Vagina (tissue), 2 donors: ENCODE results near the gene CLDN24.

Experiments used
- CTCF ChIP-seq, 3 experiments: fragments of 450-650 bp in 2 of 3; fragments of 200-600 bp in 1 of 3; sonication (generic) in 1 of 3; IDR thresholded peaks; one replicate each; pipeline ENCODE4 v1.5.1; 2017 to 2019; ENCODE audit warnings: antibody characterized with exemption in 3 of 3, mild to moderate bottlenecking in 2 of 3, moderate library complexity in 2 of 3
- POLR2A ChIP-seq, 2 donors: fragments of 450-650 bp; IDR thresholded peaks; one replicate each; pipeline ENCODE4 v1.6.1; 2017; ENCODE audit warnings: antibody characterized with exemption in 2 of 2, mild to moderate bottlenecking in 2 of 2, moderate library complexity in 2 of 2

DNA sequence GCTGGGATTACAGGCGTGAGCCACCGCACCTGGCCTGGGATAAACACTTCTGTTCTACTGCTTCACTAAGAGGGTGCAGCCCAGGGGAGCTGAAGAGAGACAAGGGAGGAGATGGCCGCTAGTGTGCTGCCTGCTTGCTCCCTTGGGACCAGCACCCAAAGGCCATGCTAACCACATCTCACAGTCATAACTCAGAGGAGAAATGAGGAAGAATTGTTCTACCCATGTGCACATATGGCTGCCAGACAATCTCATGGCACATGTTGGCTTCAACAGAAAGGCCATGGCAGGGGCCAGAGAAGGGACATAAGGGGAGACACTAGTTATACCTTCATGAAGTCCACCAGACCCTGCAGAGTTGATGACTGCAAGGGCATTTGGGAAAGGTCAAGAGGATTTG lies 24.6 kb downstream of the CLDN24 start:
- TF ChIP-seq CTCF (IDR thresholded peaks at IDR 0.05), result no peak
- TF ChIP-seq POLR2A (IDR thresholded peaks at IDR 0.05), result no peak
